CD4-positive, CD25-positive, alpha-beta regulatory T cell (primary cell): ENCODE results near the gene NOL4L. TPM values are rescaled to one million over a fixed set of nuclear protein-coding genes. Genes with fewer than 3 reads are reported as not detected.

Experiments used
- ATAC-seq, 2 donors: fragments of 150-1000 bp; cut with Tn5 transposase; one replicate each; pipeline ENCODE4 v1.10.0; 2021; ENCODE audit warnings: low read depth in 2 of 2, moderate number of reproducible peaks in 2 of 2, moderate library complexity in 1 of 2
- DNase-seq, 3 donors: peaks; one replicate each; pipeline versions ENCODE4 v3.0.0 to v3.0.0-alpha.2; 2012 to 2022; ENCODE audit warnings: mixed read lengths in 1 of 3
- H3K27ac ChIP-seq: one replicate; pipeline ENCODE4 v1.7.0; 2013; ENCODE audit warnings: mild to moderate bottlenecking, low read length; ENCODE audit not compliant: insufficient read depth, poor library complexity, severe bottlenecking
- H3K27me3 ChIP-seq: one replicate; pipeline ENCODE4 v1.7.0; 2013; ENCODE audit warnings: low read length; ENCODE audit not compliant: control insufficient read depth, insufficient read depth
- H3K36me3 ChIP-seq: one replicate; pipeline ENCODE4 v1.7.0; 2013; ENCODE audit warnings: mild to moderate bottlenecking, low read length, moderate library complexity; ENCODE audit not compliant: control insufficient read depth, insufficient read depth
- H3K4me1 ChIP-seq: 2 replicates; pipeline ENCODE4 v1.7.0; 2013; ENCODE audit warnings: mild to moderate bottlenecking, low read length; ENCODE audit not compliant: insufficient read depth, control insufficient read depth, poor library complexity, severe bottlenecking
- H3K4me3 ChIP-seq: one replicate; pipeline ENCODE4 v1.7.0; 2013; ENCODE audit warnings: low read depth, mild to moderate bottlenecking, low read length, moderate library complexity
- H3K9me3 ChIP-seq, 2 experiments: 1 replicate in 1 of 2; 2 replicates in 1 of 2; pipeline ENCODE4 v1.7.0; 2013; ENCODE audit warnings: low read length in 2 of 2, mild to moderate bottlenecking in 1 of 2, moderate library complexity in 1 of 2; ENCODE audit not compliant: control insufficient read depth in 2 of 2
- H3K27ac Mint-ChIP-seq, 3 donors: one replicate each; pipeline ENCODE4 v1.8.0; 2020 to 2022; ENCODE audit warnings: mild to moderate bottlenecking in 3 of 3, mixed read lengths in 3 of 3, moderate library complexity in 2 of 3
- H3K27me3 Mint-ChIP-seq: one replicate; pipeline ENCODE4 v1.8.0; 2022; ENCODE audit warnings: mild to moderate bottlenecking, mixed read lengths
- H3K36me3 Mint-ChIP-seq: one replicate; pipeline ENCODE4 v1.8.0; 2020; ENCODE audit warnings: mixed read lengths
- H3K4me1 Mint-ChIP-seq, 4 donors: one replicate each; pipeline ENCODE4 v1.8.0; 2020 to 2022; ENCODE audit warnings: mixed read lengths in 4 of 4, mild to moderate bottlenecking in 1 of 4
- H3K4me3 Mint-ChIP-seq, 4 donors: one replicate each; pipeline ENCODE4 v1.8.0; 2020 to 2022; ENCODE audit warnings: mild to moderate bottlenecking in 4 of 4, mixed read lengths in 4 of 4, moderate library complexity in 3 of 4
- H3K9me3 Mint-ChIP-seq, 7 donors: one replicate each; pipeline ENCODE4 v1.8.0; 2020 to 2022; ENCODE audit warnings: mixed read lengths in 7 of 7, mild to moderate bottlenecking in 3 of 7, moderate library complexity in 2 of 7
- polyA plus RNA-seq, 4 donors: library from polyadenylated mRNA; unstranded; fragments of 300-500 nt; fragmentation: Illumina TruSeq; gene quantifications; one replicate each; pipeline ENCODE4 v1.2.3, GENCODE V29; 2021
- total RNA-seq: library from RNA; stranded (reverse); gene quantifications from one replicate; pipeline ENCODE4 v1.2.3, GENCODE V29; 2022

The NOL4L gene
- total and polyA plus RNA-seq, 5 donors from 2014 or later, result 7.1 to 84.8 (median 10.8) TPM

DNA sequence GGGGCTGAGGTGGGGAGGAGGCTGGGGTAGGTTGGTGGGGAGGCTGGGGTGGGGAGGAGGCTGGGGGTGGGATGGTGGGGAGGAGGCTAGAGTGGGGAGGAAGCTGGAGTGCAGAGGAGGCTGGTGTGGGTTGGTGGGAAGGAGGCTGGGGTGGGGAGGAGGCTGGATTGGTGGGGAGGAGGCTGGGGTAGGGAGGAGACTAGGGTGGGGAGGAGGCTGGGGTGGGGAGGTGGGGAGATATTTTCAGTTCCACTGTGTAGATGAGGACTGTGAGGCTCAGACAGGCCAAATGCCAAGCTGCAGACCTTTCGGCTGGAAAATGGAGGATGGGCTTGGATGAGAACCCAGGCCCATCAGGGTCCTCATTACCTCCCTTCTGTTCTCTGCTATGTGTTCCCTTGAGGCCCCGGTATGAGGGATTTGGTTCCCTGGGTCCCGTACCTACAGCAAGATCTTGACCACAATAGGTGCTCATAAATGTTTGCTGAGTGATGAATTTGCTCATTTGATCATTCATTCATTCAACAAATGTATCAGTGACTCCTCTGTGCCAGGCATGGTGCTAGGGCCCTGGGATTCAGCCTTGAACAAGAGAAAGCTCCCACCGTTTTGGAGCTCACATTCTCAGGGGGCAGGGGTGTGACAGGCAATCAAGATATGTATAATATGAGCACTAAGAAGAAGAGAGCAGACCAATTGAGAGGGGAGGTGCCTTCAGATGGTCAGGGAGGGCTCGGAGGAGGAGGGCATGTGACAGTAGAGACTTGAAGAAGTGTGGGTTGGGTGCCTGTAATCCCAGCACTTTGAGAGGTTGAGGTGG, 36.1 kb upstream of the NOL4L start:
- H3K27me3 Mint-ChIP-seq, result peaks cover 4% of the 10 kb centered on the region
- Histone ChIP-seq H3K9me3 (no peaks in the 10 kb centered on the region), H3K4me3 (no peak overlapping the region), H3K27me3 (no peaks in the 10 kb centered on the region), H3K27ac (no peak overlapping the region), H3K36me3 (no peaks in the 10 kb centered on the region), H3K4me1 (no peaks in the 10 kb centered on the region)
- peaks cover 0 to 15% (median 2%) of the 10 kb centered on the region in 4 donors for H3K4me1 Mint-ChIP-seq
- H3K36me3 Mint-ChIP-seq, result no peaks in the 10 kb centered on the region
- ATAC-seq (no peak), DNase-seq (no peak)
- no peaks in the 10 kb centered on the region for H3K9me3 Mint-ChIP-seq
- H3K4me3 Mint-ChIP-seq, result no peak overlapping the region
- H3K27ac Mint-ChIP-seq, result peak overlapping the region in 2 of 3 donors; percentile 11 to 63

DNA sequence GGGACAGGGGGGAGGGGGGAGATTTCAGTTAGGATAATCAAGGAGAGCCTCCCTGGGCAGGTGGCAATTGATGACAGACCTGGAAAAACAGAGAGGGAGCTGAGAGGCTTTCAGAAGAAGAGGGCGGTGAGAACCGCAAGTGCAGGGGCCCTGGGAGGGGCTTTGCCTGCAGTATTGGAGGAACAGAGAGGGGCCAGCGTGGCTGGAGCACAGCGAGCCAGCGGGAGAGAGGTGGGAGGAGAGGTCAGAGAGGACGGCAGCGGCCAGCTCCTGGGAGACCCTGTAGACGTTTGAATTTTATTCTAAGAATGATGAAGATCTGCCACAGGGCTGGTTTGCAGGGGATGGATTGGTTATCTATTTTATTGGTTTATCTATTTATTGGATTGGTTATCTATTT, 34.5 kb upstream of the NOL4L start:
- Histone ChIP-seq H3K36me3 (no peaks in the 10 kb centered on the region), H3K4me3 (no peak overlapping the region), H3K27me3 (no peaks in the 10 kb centered on the region), H3K4me1 (no peaks in the 10 kb centered on the region), H3K27ac (no peak overlapping the region), H3K9me3 (no peaks in the 10 kb centered on the region)
- peaks cover 0 to 12% (median 5%) of the 10 kb centered on the region in 4 donors for H3K4me1 Mint-ChIP-seq
- no peak overlapping the region for H3K4me3 Mint-ChIP-seq
- no peak overlapping the region for H3K27ac Mint-ChIP-seq
- no peaks in the 10 kb centered on the region for H3K9me3 Mint-ChIP-seq
- no peak for ATAC-seq
- H3K36me3 Mint-ChIP-seq, result no peaks in the 10 kb centered on the region
- H3K27me3 Mint-ChIP-seq, result peaks cover 5% of the 10 kb centered on the region
- no peak for DNase-seq

DNA sequence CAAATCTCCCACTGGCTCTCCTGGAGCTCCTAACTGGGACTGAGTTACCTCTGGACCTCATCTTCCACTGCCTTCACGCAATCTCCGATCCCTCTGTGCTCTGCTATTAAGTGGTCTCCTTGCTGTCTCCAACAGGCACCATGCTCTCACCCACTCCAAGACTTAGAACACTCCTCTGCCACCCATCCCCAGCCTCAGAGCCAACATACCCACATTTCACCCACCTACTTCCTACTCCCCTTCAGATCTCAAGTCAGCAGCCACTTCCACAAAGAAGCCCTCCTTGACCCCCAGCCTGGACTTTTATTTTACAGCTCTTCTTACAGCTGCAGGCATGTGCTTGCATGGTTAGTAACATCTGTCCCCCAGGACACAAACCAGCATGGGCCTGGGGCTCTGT, 29.6 kb upstream of the NOL4L start:
- Histone ChIP-seq H3K4me1 (no peaks in the 10 kb centered on the region), H3K27ac (no peak overlapping the region), H3K9me3 (no peaks in the 10 kb centered on the region), H3K36me3 (no peaks in the 10 kb centered on the region), H3K27me3 (no peaks in the 10 kb centered on the region), H3K4me3 (no peak overlapping the region)
- H3K9me3 Mint-ChIP-seq, result peaks cover 0 to 2% (median 0%) of the 10 kb centered on the region in 7 donors
- no peaks in the 10 kb centered on the region for H3K36me3 Mint-ChIP-seq
- H3K27ac Mint-ChIP-seq, result peak overlapping the region in 1 of 3 donors; percentile 42
- H3K4me3 Mint-ChIP-seq, result no peak overlapping the region
- peaks cover 0 to 20% (median 7%) of the 10 kb centered on the region in 4 donors for H3K4me1 Mint-ChIP-seq
- H3K27me3 Mint-ChIP-seq, result peaks cover 16% of the 10 kb centered on the region
- ATAC-seq (no peak), DNase-seq (no peak)

GRCh38 chr20:32614303-32614702, 29.2 kb upstream of the NOL4L start:
- no peak overlapping the region for H3K4me3 Mint-ChIP-seq
- peaks cover 0 to 2% (median 0%) of the 10 kb centered on the region in 7 donors for H3K9me3 Mint-ChIP-seq
- Histone ChIP-seq H3K27me3 (no peaks in the 10 kb centered on the region), H3K4me3 (no peak overlapping the region), H3K9me3 (no peaks in the 10 kb centered on the region), H3K27ac (no peak overlapping the region), H3K4me1 (no peaks in the 10 kb centered on the region), H3K36me3 (no peaks in the 10 kb centered on the region)
- ATAC-seq (no peak), DNase-seq (no peak)
- H3K4me1 Mint-ChIP-seq, result peaks cover 0 to 20% (median 8%) of the 10 kb centered on the region in 4 donors
- H3K27ac Mint-ChIP-seq, result no peak overlapping the region
- H3K36me3 Mint-ChIP-seq, result no peaks in the 10 kb centered on the region
- H3K27me3 Mint-ChIP-seq, result peaks cover 16% of the 10 kb centered on the region

- H3K36me3 ChIP-seq, result no peaks in the 10 kb centered on the region
- H3K4me1 Mint-ChIP-seq, result peaks cover 0 to 22% (median 8%) of the 10 kb centered on the region in 4 donors
- no peaks in the 10 kb centered on the region for H3K4me1 ChIP-seq
- DNase-seq (no peak), ATAC-seq (no peak)
- peak overlapping the region in 1 of 4 donors; percentile 95 for H3K4me3 Mint-ChIP-seq
- H3K27ac Mint-ChIP-seq, result peak overlapping the region in 1 of 3 donors; percentile 10
- H3K36me3 Mint-ChIP-seq, result no peaks in the 10 kb centered on the region
- H3K27me3 ChIP-seq, result no peaks in the 10 kb centered on the region
- no peak overlapping the region for H3K4me3 ChIP-seq
- peaks cover 0 to 2% (median 0%) of the 10 kb centered on the region in 7 donors for H3K9me3 Mint-ChIP-seq
- peaks cover 16% of the 10 kb centered on the region for H3K27me3 Mint-ChIP-seq
- no peak overlapping the region for H3K27ac ChIP-seq
- no peaks in the 10 kb centered on the region for H3K9me3 ChIP-seq
Observed at GRCh38 chr20:32613192-32614053, 28.3 kb upstream of the NOL4L start.

- no peak overlapping the region for H3K27ac Mint-ChIP-seq
Observed at GRCh38 chr20:32612351-32613191, 27.4 kb upstream of the NOL4L start.

GRCh38 chr20:32611868-32612267, 26.7 kb upstream of the NOL4L start:
- H3K4me1 ChIP-seq, result no peaks in the 10 kb centered on the region
- H3K9me3 ChIP-seq, result no peaks in the 10 kb centered on the region
- Mint-ChIP-seq H3K27ac (peak overlapping the region in 1 of 3 donors; percentile 25), H3K9me3 (peaks cover 0 to 2% (median 0%) of the 10 kb centered on the region in 7 donors), H3K4me3 (no peak overlapping the region), H3K27me3 (peaks cover 12% of the 10 kb centered on the region), H3K4me1 (peaks cover 0 to 22% (median 7%) of the 10 kb centered on the region in 4 donors), H3K36me3 (no peaks in the 10 kb centered on the region)
- DNase-seq (no peak), ATAC-seq (no peak)
- H3K27ac ChIP-seq, result no peak overlapping the region
- H3K27me3 ChIP-seq, result no peaks in the 10 kb centered on the region
- no peaks in the 10 kb centered on the region for H3K36me3 ChIP-seq
- H3K4me3 ChIP-seq, result no peak overlapping the region

More at GRCh38 chr20:32612351-32613191, 27.4 kb upstream of the NOL4L start:
- H3K27ac ChIP-seq, result no peak overlapping the region
- DNase-seq (no peak), ATAC-seq (no peak)
- Mint-ChIP-seq H3K27me3 (peaks cover 12% of the 10 kb centered on the region), H3K9me3 (peaks cover 0 to 2% (median 0%) of the 10 kb centered on the region in 7 donors), H3K4me3 (no peak overlapping the region), H3K36me3 (no peaks in the 10 kb centered on the region), H3K4me1 (peaks cover 0 to 23% (median 8%) of the 10 kb centered on the region in 4 donors)
- no peaks in the 10 kb centered on the region for H3K4me1 ChIP-seq
- H3K9me3 ChIP-seq, result no peaks in the 10 kb centered on the region
- H3K36me3 ChIP-seq, result no peaks in the 10 kb centered on the region
- H3K27me3 ChIP-seq, result no peaks in the 10 kb centered on the region
- no peak overlapping the region for H3K4me3 ChIP-seq
